K562 treated with DMSO at 1 percent for 4 hours (cell line): ENCODE results near the gene SPANXN5. TPM values are rescaled to one million over a fixed set of nuclear protein-coding genes. Genes with fewer than 3 reads are reported as not detected.

ENCODE experiments used
- total RNA-seq: library from RNA; unstranded; fragments of 300-600 nt; gene quantifications from 2 replicates; pipeline ENCODE4 v1.2.3, GENCODE V29; 2022; ENCODE audit not compliant: insufficient read depth

Gene SPANXN5, protein sequence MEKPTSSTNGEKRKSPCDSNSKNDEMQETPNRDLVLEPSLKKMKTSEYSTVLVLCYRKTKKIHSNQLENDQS
- not detected in 2 replicates for total RNA-seq

DNA sequence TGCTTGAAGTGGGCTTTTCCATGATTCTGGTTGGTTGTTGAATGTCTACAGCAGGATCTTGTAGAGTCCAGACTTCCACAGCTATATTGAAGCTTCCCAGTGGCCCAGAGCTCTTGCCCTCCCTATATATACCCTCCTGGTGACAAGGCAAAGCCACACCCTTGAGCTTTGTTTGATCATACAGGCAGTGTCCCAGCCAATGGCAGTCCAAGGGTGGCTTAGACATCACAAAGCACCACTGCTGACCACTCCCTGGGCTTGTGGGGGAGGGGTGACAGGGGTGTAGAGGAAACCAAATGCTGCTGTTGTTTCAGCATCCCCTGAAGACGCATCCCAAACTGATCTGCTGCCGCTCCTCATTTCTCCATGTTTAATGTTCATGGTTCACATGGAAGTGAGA, at the start of gene SPANXN5:
Gene SPANXN5, minus strand, starts transcription at position 101 of the 400 bp plus-strand sequence. Its CDS starts 79 bp downstream, at position 22.

DNA sequence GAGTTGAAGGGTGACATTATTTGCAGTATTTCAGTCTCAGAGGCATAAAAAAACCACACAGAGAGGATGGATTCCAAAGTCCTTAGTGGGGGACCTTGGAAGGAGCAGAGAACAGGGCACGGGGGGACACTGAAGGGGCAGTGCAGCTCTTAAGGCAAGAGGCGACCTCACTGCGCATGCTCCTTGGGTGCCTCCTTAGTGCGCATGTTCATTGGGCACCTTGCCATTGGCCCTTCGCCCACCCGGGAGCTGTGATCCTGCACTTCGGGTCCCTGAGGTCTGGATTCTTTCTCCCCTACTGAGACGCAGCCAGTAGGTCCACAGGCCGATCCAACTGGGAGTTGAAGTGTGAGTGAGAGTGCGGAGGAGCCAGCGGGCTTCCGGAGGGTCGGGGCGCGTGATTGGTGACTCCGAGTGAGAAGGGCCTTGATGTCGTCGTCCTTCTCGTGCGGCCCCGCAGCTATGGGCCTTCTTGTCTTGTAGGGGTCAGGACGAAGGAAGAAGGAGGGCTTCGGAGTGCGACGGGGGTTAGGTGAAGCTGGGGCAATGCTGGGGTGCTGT, 13.9 kb upstream of the SPANXN5 start, which contains the start of gene XAGE5:
Gene XAGE5, plus strand, starts transcription at position 223 of the 561 bp plus-strand sequence. CDS start 1,280 bp downstream, outside the sequence.

DNA sequence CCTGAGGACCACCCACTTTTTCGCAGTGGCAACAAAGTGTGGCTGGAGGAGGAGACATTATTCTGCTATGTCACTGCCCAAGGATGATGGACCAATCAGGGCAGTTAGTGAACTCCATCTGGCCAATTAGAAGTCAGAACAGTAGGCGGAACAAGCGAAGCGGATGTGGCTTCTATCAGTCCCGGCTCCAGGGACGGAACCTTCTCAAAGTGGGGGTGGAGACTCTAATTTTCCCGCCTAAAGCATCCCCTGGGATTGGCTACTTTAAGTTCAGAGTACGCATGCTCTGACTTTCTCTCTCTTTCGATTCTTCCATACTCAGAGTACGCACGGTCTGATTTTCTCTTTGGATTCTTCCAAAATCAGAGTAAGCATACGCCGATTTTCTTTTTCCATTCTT, 46.3 kb downstream of the SPANXN5 start, which contains the start of gene SSX2B:
Gene SSX2B, plus strand, starts transcription at position 301 of the 400 bp plus-strand sequence. CDS start 1,429 bp downstream, outside the sequence.

Other genes starting within 250 kb of the SPANXN5 start
- gene SSX7, start 142.5 kb downstream of the SPANXN5 start, total RNA-seq, result not detected in 2 replicates
- 19.0 and 59.0 TPM in 2 replicates for gene SSX2, start 90.2 kb downstream of the SPANXN5 start, total RNA-seq
- gene SSX2B, start 46.2 kb downstream of the SPANXN5 start, total RNA-seq, result 82.9 and 116 TPM in 2 replicates
- gene XAGE5, start 13.9 kb upstream of the SPANXN5 start, total RNA-seq, result not detected in 2 replicates
- gene XAGE3, start 70.7 kb upstream of the SPANXN5 start, total RNA-seq, result not detected in 2 replicates
- 8.6 and 12.1 TPM in 2 replicates for gene FAM156B, start 99.9 kb upstream of the SPANXN5 start, total RNA-seq
- 2.9 and 11.4 TPM in 2 replicates for gene FAM156A, start 161.1 kb upstream of the SPANXN5 start, total RNA-seq